ENCODE measurements around the gene CHRNB1.

The CHRNB1 gene

DNA sequence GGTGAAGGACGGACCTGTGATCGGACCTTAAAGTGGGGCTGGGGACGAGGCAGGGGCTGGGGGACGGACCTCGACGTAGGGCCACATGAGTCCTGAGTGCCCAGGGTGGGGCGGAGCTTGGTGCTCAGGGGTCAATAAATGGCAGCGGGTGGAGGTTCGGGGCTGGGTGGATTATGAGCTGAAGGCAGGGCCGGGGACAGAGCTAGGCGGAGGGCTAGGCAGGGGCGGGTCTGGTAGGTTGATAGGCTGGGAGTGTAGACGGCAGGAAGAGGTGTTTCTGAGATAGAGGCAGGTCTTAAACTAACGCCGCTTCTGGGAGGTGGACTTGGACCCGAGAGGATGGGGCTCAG lies 733 bp downstream of the CHRNB1 start:
- in situ Hi-C loops (cut with HindIII; ENCODE audit: low sequenced_read_pairs): no loop called here
- no peak overlapping the region for H3K4me3 ChIP-seq (ENCODE audit: low read depth, low read length)
- TF ChIP-seq, protein P1, sequence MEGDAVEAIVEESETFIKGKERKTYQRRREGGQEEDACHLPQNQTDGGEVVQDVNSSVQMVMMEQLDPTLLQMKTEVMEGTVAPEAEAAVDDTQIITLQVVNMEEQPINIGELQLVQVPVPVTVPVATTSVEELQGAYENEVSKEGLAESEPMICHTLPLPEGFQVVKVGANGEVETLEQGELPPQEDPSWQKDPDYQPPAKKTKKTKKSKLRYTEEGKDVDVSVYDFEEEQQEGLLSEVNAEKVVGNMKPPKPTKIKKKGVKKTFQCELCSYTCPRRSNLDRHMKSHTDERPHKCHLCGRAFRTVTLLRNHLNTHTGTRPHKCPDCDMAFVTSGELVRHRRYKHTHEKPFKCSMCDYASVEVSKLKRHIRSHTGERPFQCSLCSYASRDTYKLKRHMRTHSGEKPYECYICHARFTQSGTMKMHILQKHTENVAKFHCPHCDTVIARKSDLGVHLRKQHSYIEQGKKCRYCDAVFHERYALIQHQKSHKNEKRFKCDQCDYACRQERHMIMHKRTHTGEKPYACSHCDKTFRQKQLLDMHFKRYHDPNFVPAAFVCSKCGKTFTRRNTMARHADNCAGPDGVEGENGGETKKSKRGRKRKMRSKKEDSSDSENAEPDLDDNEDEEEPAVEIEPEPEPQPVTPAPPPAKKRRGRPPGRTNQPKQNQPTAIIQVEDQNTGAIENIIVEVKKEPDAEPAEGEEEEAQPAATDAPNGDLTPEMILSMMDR (IDR thresholded peaks at IDR 0.05; ENCODE audit: low read depth, low read length, missing control alignments): no peak
- no peak for DNase-seq (ENCODE audit: low read depth)

DNA sequence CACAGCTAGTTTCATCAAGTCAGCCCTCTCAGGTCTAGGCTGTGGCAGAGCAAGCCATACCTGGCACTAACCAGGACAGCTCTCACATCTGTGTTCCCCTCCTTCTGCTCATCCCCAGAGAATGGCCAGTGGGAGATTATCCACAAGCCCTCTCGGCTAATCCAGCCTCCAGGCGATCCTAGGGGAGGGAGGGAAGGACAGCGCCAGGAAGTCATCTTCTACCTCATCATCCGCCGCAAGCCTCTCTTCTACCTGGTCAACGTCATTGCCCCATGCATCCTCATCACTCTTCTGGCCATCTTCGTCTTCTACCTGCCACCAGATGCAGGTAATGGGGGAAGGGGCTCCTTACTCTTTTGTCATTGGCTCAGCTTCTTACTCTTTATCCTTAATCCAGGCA lies 3.6 kb downstream of the CHRNB1 start:
- DNase-seq (ENCODE audit: low read depth): no peak
- TF ChIP-seq, protein P1 (IDR thresholded peaks at IDR 0.05; ENCODE audit: low read depth, low read length, missing control alignments): no peak
- in situ Hi-C loops (cut with HindIII; ENCODE audit: low sequenced_read_pairs): no loop called here
- H3K4me3 ChIP-seq (ENCODE audit: low read depth, low read length): no peak overlapping the region

- DNase-seq (ENCODE audit: low read depth): no peak
- in situ Hi-C loops (cut with HindIII; ENCODE audit: low sequenced_read_pairs): no loop called here
- TF ChIP-seq, protein P1 (IDR thresholded peaks at IDR 0.05; ENCODE audit: low read depth, low read length, missing control alignments): no peak
- H3K4me3 ChIP-seq (ENCODE audit: low read depth, low read length): no peak overlapping the region
Observed at GRCh38 chr17:7459961-7460545, 15.2 kb downstream of the CHRNB1 start.

DNA sequence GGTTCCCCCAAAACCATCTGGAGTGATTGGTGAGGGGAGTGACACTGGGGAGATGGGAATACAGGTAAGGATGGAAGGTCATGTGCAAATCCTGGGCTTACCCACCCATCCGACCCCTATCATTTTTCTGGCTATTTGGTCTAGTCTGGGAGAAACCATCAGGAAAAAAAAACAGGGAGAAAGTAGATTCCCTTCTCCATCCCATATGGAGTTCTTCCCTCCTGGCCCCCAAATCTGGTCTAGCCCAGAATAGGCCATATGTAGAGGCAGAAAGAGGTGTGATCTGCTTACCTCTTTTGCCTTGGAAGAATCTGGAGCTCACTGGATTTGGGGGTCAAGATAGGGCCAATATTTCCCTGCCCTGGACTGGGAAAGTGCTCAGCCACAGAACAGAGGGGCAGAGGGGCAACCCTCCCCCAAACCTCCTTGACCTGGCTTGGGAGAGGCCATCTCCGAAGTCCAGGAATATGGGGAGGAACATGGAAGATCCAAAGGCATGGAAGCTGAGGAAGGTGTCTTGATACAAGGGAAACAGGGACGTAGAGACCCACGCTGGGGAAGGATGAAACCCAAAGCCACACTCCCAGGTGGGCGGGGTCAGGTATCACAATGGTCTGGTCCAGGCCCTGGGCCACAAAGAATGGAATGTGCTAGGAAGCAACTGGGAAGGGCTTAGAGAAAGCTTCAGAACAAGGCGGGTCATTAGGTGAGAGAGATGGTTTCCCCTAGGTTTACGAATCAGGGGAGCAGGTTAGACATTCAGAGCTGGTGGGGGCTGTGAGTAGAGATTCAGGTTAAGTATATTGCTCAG lies 16.2 kb downstream of the CHRNB1 start:
- H3K4me3 ChIP-seq (ENCODE audit: low read depth, low read length): no peak overlapping the region
- DNase-seq (ENCODE audit: low read depth): no peak
- in situ Hi-C loops (cut with HindIII; ENCODE audit: low sequenced_read_pairs): no loop called here
- TF ChIP-seq, protein P1 (IDR thresholded peaks at IDR 0.05; ENCODE audit: low read depth, low read length, missing control alignments): no peak

DNA sequence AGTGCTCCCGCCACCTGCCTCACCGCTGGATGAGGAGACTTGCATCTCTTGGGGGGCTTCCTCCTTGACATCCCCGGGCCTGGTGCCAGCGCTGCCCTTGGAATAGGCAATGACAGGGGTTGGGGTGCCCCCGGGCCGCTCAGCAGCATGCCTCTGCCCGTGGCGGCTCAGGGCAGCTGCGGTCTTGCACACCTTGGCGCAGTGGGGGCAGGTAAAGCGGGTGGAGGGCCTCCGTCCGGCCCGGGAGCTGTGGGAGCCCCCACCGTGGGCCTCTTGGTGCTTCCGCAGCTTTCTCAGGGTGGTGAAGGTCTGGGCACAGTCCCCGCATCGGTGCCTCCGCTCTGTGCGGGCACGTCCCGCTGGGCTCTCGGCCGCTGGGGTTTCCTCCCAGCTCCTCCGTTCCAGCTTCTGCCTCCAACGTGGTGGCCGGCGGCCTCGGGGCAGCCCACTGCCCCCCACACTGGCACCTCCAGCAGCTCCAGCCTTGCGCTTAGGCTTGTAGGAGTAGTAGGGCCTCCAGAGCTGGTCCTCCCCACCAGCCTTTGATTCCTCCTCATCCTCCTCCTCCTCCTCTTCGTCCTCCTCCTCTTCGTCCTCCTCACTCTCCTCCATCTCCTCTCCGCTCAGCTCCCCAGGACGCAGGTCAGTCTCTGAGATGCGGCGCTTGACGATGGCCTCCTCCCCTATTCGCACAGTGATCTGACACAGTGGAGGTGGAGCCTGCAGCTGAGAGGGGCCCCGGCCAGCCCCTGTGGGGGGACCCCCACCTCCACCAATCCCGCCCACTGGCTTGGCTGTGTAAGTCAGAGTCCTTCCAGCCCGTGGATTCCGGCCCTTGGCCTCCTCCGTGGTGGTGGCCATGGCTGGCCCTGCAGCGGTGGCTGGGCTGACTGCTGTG lies 17.9 kb downstream of the CHRNB1 start:
- in situ Hi-C loops (cut with HindIII; ENCODE audit: low sequenced_read_pairs): no loop called here
- no peak for DNase-seq (ENCODE audit: low read depth)
- no peak overlapping the region for H3K4me3 ChIP-seq (ENCODE audit: low read depth, low read length)
- TF ChIP-seq, protein P1 (IDR thresholded peaks at IDR 0.05; ENCODE audit: low read depth, low read length, missing control alignments): no peak

GRCh38 chr17:7463372-7463846 lies 18.5 kb downstream of the CHRNB1 start:
- TF ChIP-seq, protein P1 (IDR thresholded peaks at IDR 0.05; ENCODE audit: low read depth, low read length, missing control alignments): no peak
- no peak for DNase-seq (ENCODE audit: low read depth)
- no peak overlapping the region for H3K4me3 ChIP-seq (ENCODE audit: low read depth, low read length)
- in situ Hi-C loops (cut with HindIII; ENCODE audit: low sequenced_read_pairs): no loop called here

All from astrocyte of the cerebellum (primary cell).